ENCODE results near the gene TPPP3. TPM values are rescaled to one million over a fixed set of nuclear protein-coding genes. Genes with fewer than 3 reads are reported as not detected.

The TPPP3 gene
- total RNA-seq, 8 experiments from 2014 or later: 0.85 to 247 (median 33.2) TPM

DNA sequence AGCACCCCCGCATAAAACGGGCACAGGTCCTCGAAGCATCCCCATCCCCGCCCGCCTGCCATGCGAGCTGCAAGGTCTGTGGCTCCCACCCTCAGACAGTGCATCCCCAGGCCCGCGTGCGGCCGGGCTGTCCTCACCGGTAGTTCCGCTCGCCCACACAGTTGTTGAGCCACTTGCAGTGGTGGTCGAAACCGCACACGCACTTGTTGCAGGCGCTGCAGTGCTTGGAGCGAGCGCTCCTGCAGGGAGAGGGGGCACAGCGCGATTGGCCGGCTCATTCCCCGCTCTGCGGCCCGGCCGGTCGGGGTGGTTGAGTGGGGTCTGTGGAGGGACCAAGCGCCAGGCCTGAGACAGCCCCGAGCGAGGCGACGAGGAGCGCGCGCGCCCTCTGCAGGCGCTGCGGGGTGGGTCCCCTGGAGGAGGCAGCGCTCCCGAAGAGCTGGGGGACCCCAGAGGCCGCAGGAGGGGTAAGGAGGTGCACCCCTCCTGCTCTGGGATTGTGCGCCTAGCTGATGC lies 6.0 kb upstream of the TPPP3 start:
- Histone ChIP-seq H3K4me3 (no peak overlapping the region), H3K4me1 (replicated peaks in 1 of 2) (peaks cover 36 to 50% of the 10 kb centered on the region in 2 donors), H3K27ac (no peak overlapping the region)
- in situ Hi-C loops (cut with MboI; ENCODE audit: low pct_unique_long_range_greater_than_20kb in 2 of 9, low sequenced_read_pairs in 9 of 9, unreplicated experiment in 9 of 9): no loop called here
- 50% methylated on average over 4 of the region's 42 CpGs; no CpG with 5 or more reads in 9 of the 10 experiments for WGBS, 10 experiments
- peak in 6 of 8 experiments; percentile 28 to 69 (median 51) for ATAC-seq (replicated peaks in 6 of 8)

DNA sequence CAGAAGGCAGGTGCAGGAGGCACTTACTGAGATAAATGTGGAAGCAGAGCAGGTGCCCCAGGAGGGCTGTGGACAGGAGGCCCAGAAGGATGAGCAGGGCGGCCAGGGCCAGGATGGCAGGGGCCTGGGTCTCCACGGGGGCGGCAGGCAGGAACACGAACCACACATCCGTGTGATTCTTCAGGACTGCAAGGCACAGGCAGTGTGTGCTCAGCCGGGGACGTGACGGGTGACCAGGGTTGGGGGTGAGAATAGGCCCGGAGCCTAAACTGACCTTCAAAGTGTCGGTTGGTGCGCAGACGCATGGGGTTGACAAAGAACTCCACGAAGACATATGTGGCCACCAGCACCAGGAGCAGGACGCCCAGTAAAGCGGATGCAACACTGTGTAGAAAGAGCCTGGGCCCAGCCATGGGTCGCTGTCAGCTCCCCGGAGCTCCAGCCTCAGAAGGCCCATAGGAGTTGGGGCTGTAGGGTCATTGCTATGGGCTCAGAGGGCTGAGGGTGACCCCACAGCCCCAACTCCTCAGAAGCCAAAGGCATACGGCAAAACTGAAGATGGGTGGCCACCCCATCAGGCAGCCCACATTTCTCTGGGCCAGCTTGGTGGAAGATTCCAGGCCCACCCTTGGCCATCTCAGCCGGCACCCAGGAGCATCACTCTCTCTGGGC lies 5.4 kb upstream of the TPPP3 start:
- in situ Hi-C loops (cut with MboI; ENCODE audit: low pct_unique_long_range_greater_than_20kb in 2 of 9, low sequenced_read_pairs in 9 of 9, unreplicated experiment in 9 of 9): no loop called here
- WGBS, 10 experiments: 80 to 100% (median 97%) methylated on average over 1 to 3 of the region's 19 CpGs; no CpG with 5 or more reads in 6 of the 10 experiments
- no peak for ATAC-seq (replicated peaks in 6 of 8)
- Histone ChIP-seq H3K4me3 (no peak overlapping the region), H3K4me1 (replicated peaks in 1 of 2) (peaks cover 40 to 56% of the 10 kb centered on the region in 2 donors), H3K27ac (no peak overlapping the region)

DNA sequence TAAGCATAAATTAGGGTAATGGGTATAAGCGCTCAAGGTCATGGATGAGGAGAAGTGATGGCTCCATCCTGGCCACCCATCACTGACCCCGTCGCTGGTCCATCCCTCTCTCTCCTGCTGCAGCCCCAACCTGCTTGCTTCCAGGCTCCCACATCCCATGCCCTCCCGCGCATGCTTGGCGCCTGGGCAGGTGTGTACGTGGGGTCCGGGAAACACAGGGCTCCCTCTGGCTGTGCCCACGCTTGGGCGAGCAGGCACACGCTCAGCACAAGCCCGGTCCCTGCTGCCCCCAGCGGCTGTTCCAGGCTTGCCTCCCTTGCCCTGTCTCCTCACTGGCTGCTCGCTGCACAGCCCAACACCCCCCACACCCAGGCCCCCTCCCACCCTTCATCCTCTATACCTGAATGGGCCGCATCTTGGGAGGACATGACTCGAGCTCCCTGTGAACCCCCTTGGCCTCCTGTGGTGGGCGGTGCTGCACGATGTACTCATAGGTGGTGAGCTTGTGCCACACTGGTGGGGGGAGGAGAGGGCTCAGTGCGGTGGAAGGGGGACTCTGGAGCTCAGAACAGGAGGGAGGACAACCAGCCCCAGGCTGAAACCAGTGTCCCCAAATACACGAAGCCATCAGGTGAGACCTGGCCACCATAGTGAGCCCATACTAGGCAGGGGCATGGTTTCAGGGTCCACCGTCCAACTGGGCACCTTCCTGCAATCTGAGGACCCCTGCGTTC lies 4.7 kb upstream of the TPPP3 start:
- no peak for ATAC-seq (replicated peaks in 6 of 8)
- in situ Hi-C loops (cut with MboI; ENCODE audit: low pct_unique_long_range_greater_than_20kb in 2 of 9, low sequenced_read_pairs in 9 of 9, unreplicated experiment in 9 of 9): no loop called here
- H3K4me1 ChIP-seq (replicated peaks in 1 of 2): peaks cover 42 to 59% of the 10 kb centered on the region in 2 donors
- 50 to 100% methylated on average over 2 to 3 of the region's 22 CpGs; no CpG with 5 or more reads in 8 of the 10 experiments for WGBS, 10 experiments
- H3K27ac ChIP-seq: no peak overlapping the region
- H3K4me3 ChIP-seq: no peak overlapping the region

DNA sequence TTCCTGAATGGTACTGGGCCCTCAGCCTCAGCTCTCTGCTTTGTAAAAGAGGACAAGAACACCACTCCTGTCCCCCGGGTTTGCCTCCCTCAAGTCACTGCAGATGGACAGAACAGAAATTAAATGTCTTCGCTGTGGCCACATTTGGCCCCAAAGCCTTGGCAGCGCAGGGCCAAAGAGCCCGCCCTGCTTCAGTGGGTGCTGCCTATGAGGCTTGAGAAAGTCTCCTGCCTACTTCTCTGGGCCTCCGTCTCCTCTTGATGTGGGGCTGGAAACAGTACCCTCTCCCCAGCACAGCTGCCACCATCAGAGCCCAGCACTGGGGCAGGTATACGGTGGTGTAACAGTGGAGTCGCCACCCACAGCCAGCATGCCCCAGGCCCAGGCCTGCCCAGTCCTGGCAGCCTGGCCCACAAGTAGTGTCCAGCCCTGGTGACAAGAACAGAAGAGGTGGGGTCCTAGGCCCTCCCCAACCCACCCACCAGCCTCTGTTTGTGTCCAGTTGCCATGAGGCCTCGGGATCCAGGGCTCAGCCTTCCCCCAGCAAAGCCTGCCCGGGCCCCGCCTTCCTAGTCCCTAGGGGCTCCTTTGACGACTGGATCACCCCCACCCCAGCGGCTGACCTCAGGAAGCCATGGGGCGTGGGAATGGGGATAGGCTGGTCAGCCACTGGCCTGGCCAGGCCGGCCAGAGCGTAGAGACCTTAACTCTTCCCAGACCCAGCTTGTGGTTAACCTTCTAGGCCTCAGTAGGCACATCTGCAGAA lies 3.9 kb upstream of the TPPP3 start:
- WGBS, 10 experiments: 35 to 100% (median 66%) methylated on average over 2 to 8 of the region's 15 CpGs; no CpG with 5 or more reads in 4 of the 10 experiments
- in situ Hi-C loops (cut with MboI; ENCODE audit: low pct_unique_long_range_greater_than_20kb in 2 of 9, low sequenced_read_pairs in 9 of 9, unreplicated experiment in 9 of 9): no loop called here
- peaks cover 47 to 66% of the 10 kb centered on the region in 2 donors for H3K4me1 ChIP-seq (replicated peaks in 1 of 2)
- H3K4me3 ChIP-seq: no peak overlapping the region
- ATAC-seq (replicated peaks in 6 of 8): no peak
- H3K27ac ChIP-seq: peak overlapping the region; percentile 48 to 91

DNA sequence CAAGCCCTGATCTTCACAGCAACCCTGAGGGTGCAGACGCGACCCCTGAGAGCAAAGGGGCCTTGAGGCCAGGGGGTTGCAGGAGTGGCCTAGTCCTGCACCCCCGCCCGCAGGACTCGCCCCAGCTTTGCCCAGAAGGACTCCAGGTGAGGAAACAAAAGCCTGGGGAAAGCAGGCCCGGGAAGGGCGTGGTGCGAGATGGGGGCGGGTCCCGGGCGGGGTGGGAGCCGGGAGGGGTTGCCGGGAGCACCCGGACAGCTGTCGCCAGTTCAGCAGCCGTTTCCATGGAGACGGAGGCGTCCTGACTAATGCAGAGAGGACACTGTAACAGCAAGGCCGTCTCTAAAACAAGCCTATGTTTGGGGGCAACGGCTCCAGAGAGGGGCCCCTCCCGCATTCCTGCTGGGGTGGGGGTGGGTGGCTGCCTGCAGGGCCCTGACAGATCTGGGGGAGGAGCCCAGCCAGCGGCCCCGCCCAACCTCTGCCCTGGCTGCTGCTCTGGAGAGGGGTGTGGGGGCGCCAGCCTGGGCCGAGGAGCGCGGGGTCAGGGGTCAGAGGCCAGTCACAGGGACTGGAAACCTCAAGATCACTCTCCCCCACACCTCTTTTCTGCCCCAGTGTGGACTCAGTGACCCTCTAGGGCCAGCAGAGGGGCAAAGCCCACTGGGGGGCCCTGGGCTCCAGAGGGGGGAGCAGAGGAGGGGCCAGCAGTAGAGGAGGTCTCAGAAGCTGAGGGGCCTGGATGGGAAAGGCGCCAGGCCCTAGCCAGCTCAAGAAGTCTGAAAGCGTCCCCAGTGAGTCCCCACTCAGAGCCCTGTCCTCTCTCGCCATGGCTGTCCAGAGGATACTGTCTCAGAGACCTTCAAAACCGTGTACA lies 3.1 kb upstream of the TPPP3 start:
- Histone ChIP-seq H3K4me3 (no peak overlapping the region), H3K4me1 (replicated peaks in 1 of 2) (peaks cover 55 to 69% of the 10 kb centered on the region in 2 donors), H3K27ac (peak overlapping the region; percentile 76 to 91)
- peak; percentile 49 to 71 (median 64) for ATAC-seq (replicated peaks in 6 of 8)
- 40% methylated on average over 1 of the region's 31 CpGs; no CpG with 5 or more reads in 9 of the 10 experiments for WGBS, 10 experiments
- in situ Hi-C loops (cut with MboI; ENCODE audit: low pct_unique_long_range_greater_than_20kb in 2 of 9, low sequenced_read_pairs in 9 of 9, unreplicated experiment in 9 of 9): no loop called here

DNA sequence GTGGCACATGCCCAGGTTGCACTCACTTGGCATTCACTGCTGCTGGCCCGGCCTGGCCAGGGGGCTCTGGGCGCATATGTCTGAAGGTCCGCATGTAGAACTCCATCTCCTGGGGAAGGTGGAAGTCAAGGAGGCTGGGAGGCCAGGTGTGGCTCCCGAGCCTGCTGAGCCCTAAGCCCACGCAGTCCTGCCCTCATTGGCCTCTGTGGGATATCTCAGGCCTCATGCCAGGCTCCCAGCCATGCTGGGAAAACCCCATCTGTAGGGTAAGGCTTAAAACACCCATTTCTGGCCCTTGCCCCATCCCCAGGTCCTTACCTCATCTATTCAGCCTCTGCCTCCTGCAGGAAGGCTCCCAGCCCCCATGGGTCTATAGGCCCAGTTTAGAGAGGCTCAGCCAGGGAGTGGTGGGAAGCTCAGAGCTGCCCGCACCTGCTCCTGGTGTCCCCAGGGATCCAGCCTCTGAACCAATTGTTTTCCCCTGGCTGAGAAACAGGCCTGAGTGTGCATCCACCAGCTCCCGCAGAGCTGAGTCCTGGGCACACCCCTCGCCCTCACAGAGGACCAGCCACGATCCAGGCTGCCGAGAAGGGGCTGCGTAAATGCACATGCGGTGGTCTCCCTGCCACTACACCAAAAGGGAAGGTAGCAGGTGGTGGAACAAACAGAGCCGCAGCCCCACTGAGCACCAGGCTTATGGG lies 2.3 kb upstream of the TPPP3 start:
- in situ Hi-C loops (cut with MboI; ENCODE audit: low pct_unique_long_range_greater_than_20kb in 2 of 9, low sequenced_read_pairs in 9 of 9, unreplicated experiment in 9 of 9): no loop called here
- H3K4me1 ChIP-seq (replicated peaks in 1 of 2): peaks cover 59 to 74% of the 10 kb centered on the region in 2 donors
- peak in 5 of 8 experiments; percentile 0 to 24 (median 14) for ATAC-seq (replicated peaks in 6 of 8)
- 18 to 82% (median 40%) methylated on average over 1 to 3 of the region's 13 CpGs; no CpG with 5 or more reads in 7 of the 10 experiments for WGBS, 10 experiments
- H3K27ac ChIP-seq: peak overlapping the region; percentile 76 to 91
- no peak overlapping the region for H3K4me3 ChIP-seq

DNA sequence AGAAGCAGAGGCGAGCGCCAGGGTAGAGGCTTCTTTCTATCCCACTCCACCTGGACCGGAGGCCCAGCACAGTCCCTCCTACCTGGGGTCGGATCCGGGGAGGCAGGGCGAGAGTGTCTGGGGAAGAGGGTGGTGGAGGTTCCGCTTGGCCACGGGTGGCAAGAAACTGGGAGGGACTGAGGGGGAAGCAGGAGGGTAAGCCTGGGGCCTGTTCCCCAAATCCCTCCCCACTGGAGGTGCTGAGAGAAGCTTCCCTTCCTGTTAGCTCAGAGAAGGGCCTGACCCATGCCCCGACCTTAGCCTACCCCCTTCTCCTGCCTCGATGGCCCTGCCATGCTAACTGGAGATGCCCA lies 1.8 kb upstream of the TPPP3 start:
- Histone ChIP-seq H3K27ac (no peak overlapping the region), H3K4me1 (replicated peaks in 1 of 2) (peaks cover 59 to 74% of the 10 kb centered on the region in 2 donors), H3K4me3 (no peak overlapping the region)
- 40 to 100% (median 90%) methylated on average over 1 to 3 of the region's 10 CpGs; no CpG with 5 or more reads in 5 of the 10 experiments for WGBS, 10 experiments
- no peak for ATAC-seq (replicated peaks in 6 of 8)
- in situ Hi-C loops (cut with MboI; ENCODE audit: low pct_unique_long_range_greater_than_20kb in 2 of 9, low sequenced_read_pairs in 9 of 9, unreplicated experiment in 9 of 9): no loop called here

DNA sequence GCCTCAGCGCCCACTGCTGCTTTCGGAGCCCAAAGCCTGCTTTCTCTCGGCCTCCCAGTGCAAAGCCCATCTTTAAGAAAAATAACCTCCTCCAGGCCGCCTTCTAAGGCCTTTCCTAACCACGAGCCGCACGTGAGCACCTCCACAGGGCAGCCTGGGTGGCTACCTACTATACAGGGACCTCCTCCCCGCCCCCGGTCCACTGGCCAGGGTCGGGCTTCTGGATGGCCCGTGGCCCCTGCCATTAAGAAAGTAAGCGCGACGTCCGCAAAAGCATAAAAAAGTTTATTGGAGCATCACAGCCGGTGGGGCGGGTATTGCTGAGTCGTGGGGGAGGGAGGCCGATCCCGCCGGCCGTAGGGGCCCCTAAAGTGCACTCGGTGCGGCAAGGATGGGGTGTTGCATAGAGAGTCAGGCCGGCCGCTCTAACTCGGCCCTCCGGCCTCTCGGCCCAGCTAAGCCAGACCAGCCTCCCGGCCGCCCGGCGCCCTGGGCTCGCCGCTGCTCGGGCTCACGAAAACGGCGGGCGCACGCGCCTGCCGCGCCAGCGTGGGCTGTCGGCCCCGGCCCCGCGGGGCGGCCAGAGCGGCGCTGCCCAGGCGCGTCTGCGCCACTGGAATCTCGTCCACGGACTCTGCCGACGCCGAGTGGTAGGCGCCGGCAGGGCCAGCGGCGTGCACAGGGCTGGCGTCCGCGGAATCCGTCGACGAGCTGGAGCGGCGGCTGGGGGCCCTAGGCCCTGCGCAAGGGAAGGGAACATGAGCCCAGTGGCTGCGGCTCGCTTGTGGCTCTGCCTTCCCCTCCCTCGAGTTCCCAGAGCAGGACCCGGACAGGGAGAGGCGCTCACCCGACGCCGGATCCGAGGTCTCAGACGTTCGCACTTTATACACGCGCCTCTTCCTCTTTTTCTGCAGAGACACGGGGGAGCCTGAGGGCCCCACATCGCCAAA lies 1.1 kb upstream of the TPPP3 start:
- H3K4me1 ChIP-seq (replicated peaks in 1 of 2): peaks cover 56 to 67% of the 10 kb centered on the region in 2 donors
- 70 to 100% (median 86%) methylated on average over 1 to 12 of the region's 88 CpGs; no CpG with 5 or more reads in 6 of the 10 experiments for WGBS, 10 experiments
- in situ Hi-C loops (cut with MboI; ENCODE audit: low pct_unique_long_range_greater_than_20kb in 2 of 9, low sequenced_read_pairs in 9 of 9, unreplicated experiment in 9 of 9): no loop called here
- H3K27ac ChIP-seq: peak overlapping the region; percentile 73 to 77
- H3K4me3 ChIP-seq: no peak overlapping the region
- ATAC-seq (replicated peaks in 6 of 8): no peak

DNA sequence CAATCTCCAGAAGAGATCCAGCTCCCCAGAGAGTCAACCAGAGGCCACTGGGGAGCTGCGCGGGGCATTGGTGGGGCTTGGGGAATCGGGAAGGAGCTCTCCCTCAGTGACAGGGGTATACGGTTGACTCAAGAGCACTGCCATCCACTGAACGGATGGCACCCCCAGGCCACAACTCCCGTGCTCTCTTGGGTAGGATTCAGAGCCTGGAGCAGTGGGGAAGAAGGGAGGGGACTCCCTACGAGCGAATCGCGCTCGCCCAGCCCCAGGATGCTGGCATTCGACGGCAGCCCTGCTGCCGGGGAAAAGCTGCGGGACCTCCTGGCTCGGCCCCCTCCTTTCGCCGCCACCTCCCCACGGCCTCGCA lies 473 bp upstream of the TPPP3 start:
- ATAC-seq (replicated peaks in 6 of 8): peak in 4 of 8 experiments; percentile 1 to 9 (median 2)
- Histone ChIP-seq H3K27ac (peak overlapping the region; percentile 73 to 77), H3K4me3 (peak overlapping the region; percentile 33 to 51 (median 41)), H3K4me1 (replicated peaks in 1 of 2) (peaks cover 53 to 65% of the 10 kb centered on the region in 2 donors)
- in situ Hi-C loops (cut with MboI; ENCODE audit: low pct_unique_long_range_greater_than_20kb in 2 of 9, low sequenced_read_pairs in 9 of 9, unreplicated experiment in 9 of 9): no loop called here
- WGBS, 10 experiments: 20 to 53% (median 29%) methylated on average over 3 to 9 of the region's 20 CpGs; no CpG with 5 or more reads in 7 of the 10 experiments

DNA sequence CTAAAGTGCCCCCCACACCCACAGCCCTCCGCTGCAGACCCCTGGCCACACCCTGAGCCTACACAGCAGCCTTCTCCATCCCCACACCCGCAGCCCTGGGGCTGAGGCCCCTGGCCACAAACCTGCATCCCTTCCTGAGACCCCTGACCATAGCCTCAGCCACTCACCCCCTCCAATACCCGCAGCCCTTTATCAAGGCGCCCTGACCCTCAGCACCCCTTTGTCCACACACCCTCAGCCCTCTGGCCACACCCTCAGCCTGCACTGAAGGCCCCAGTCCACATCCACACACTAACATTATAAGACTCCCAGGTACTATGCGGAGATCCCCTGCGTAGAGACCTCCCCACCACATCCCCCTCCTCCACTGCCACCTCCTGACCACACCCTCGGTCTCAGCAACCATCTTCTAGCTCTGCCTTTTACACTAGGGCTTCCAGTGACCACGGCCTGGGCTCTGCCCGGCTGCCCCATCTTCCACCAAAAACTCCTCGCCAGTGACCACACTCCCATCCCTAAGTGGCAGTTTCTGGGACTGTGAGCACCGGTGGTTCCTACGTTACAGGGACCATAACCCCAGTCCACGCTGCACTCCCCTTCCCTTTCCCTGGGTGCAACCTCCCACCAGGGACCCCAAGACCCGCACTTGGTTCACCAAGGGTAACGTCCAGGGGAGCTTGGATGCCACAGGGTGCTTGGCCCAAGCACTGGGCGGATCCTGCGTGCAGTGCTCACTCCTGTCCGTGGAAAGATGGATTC lies 818 bp downstream of the TPPP3 start:
- WGBS, 10 experiments: 40 to 100% (median 75%) methylated on average over 1 to 4 of the region's 18 CpGs; no CpG with 5 or more reads in 4 of the 10 experiments
- in situ Hi-C loops (cut with MboI; ENCODE audit: low pct_unique_long_range_greater_than_20kb in 2 of 9, low sequenced_read_pairs in 9 of 9, unreplicated experiment in 9 of 9): no loop called here
- ATAC-seq (replicated peaks in 6 of 8): no peak
- Histone ChIP-seq H3K4me3 (peak overlapping the region; percentile 33 to 51 (median 41)), H3K27ac (peak overlapping the region; percentile 59 to 73), H3K4me1 (replicated peaks in 1 of 2) (peaks cover 52 to 63% of the 10 kb centered on the region in 2 donors)
